ENCODE results near the gene FLNB.

The FLNB gene

GRCh38 chr3:58204720-58205119 is 196.5 kb downstream of the FLNB start:
- Histone ChIP-seq H2BK15ac (ENCODE audit: low read length) (no peak overlapping the region), H3K27ac (replicated peaks; ENCODE audit: low read length) (no peak overlapping the region), H3K14ac (ENCODE audit: low read length) (no peak overlapping the region), H3K4me3 (ENCODE audit: low read length in 2 of 2) (no peak overlapping the region), H2BK12ac (ENCODE audit: low read length) (no peak overlapping the region), H3K23ac (ENCODE audit: low read depth, low read length, poor library complexity) (no peak overlapping the region), H2AFZ (ENCODE audit: low read length) (no peak overlapping the region), H3K9me3 (replicated peaks in 1 of 2; ENCODE audit: control insufficient read depth in 2 of 2, insufficient read depth in 1 of 2, low read depth in 1 of 2, low read length in 2 of 2) (peaks cover 0 to 4% of the 10 kb centered on the region in 2 donors), H3K79me1 (ENCODE audit: low read depth, low read length) (no peaks in the 10 kb centered on the region), H3K4me1 (ENCODE audit: control insufficient read depth in 2 of 2, insufficient read depth in 1 of 2, low read depth in 1 of 2, low read length in 2 of 2) (no peaks in the 10 kb centered on the region), H3K4ac (ENCODE audit: low read length) (no peak overlapping the region), H3K4me2 (ENCODE audit: insufficient read depth, low read length, poor library complexity, severe bottlenecking) (no peak overlapping the region), H3K36me3 (replicated peaks in 1 of 2; ENCODE audit: control insufficient read depth in 2 of 2, insufficient read depth in 2 of 2, low read length in 2 of 2) (no peaks in the 10 kb centered on the region), H3K18ac (ENCODE audit: low read length) (no peak overlapping the region), H3K9ac (ENCODE audit: low read depth, low read length, poor library complexity) (no peak overlapping the region), H2BK5ac (ENCODE audit: low read length) (no peak overlapping the region), H4K91ac (ENCODE audit: low read depth, low read length, poor library complexity) (no peak overlapping the region), H2AK5ac (ENCODE audit: low read depth, low read length) (no peak overlapping the region), H3K27me3 (ENCODE audit: control insufficient read depth in 3 of 3, insufficient read depth in 3 of 3, low read depth in 1 of 3, low read length in 3 of 3) (peaks cover 0 to 29% (median 0%) of the 10 kb centered on the region in 3 experiments), H4K8ac (ENCODE audit: low read depth, low read length) (no peak overlapping the region), H2BK120ac (ENCODE audit: low read depth, low read length) (no peak overlapping the region)
- DNase-seq (ENCODE audit: low spot score), result no peak
- WGBS, 2 donors (ENCODE audit: extremely low coverage in 2 of 2, insufficient read length in 2 of 2, insufficient replicate concordance in 1 of 2), result no CpG with 5 or more reads among the region's 4 CpGs

- Histone ChIP-seq H3K14ac (ENCODE audit: low read length) (no peak overlapping the region), H3K4me2 (ENCODE audit: insufficient read depth, low read length, poor library complexity, severe bottlenecking) (no peak overlapping the region), H3K27ac (replicated peaks; ENCODE audit: low read length) (no peak overlapping the region), H3K9me3 (replicated peaks in 1 of 2; ENCODE audit: control insufficient read depth in 2 of 2, insufficient read depth in 1 of 2, low read depth in 1 of 2, low read length in 2 of 2) (peaks cover 0 to 4% of the 10 kb centered on the region in 2 donors), H2AK5ac (ENCODE audit: low read depth, low read length) (no peak overlapping the region), H3K9ac (ENCODE audit: low read depth, low read length, poor library complexity) (no peak overlapping the region), H3K36me3 (replicated peaks in 1 of 2; ENCODE audit: control insufficient read depth in 2 of 2, insufficient read depth in 2 of 2, low read length in 2 of 2) (no peaks in the 10 kb centered on the region), H2AFZ (ENCODE audit: low read length) (no peak overlapping the region), H2BK5ac (ENCODE audit: low read length) (no peak overlapping the region), H2BK15ac (ENCODE audit: low read length) (no peak overlapping the region), H3K18ac (ENCODE audit: low read length) (no peak overlapping the region), H2BK12ac (ENCODE audit: low read length) (no peak overlapping the region), H3K4ac (ENCODE audit: low read length) (no peak overlapping the region), H2BK120ac (ENCODE audit: low read depth, low read length) (no peak overlapping the region), H3K4me1 (ENCODE audit: control insufficient read depth in 2 of 2, insufficient read depth in 1 of 2, low read depth in 1 of 2, low read length in 2 of 2) (no peaks in the 10 kb centered on the region), H3K79me1 (ENCODE audit: low read depth, low read length) (no peaks in the 10 kb centered on the region), H3K4me3 (ENCODE audit: low read length in 2 of 2) (no peak overlapping the region), H4K91ac (ENCODE audit: low read depth, low read length, poor library complexity) (no peak overlapping the region), H3K23ac (ENCODE audit: low read depth, low read length, poor library complexity) (no peak overlapping the region), H4K8ac (ENCODE audit: low read depth, low read length) (no peak overlapping the region), H3K27me3 (ENCODE audit: control insufficient read depth in 3 of 3, insufficient read depth in 3 of 3, low read depth in 1 of 3, low read length in 3 of 3) (peaks cover 0 to 35% (median 0%) of the 10 kb centered on the region in 3 experiments)
- no CpG with 5 or more reads among the region's 4 CpGs for WGBS, 2 donors (ENCODE audit: extremely low coverage in 2 of 2, insufficient read length in 2 of 2, insufficient replicate concordance in 1 of 2)
- no peak for DNase-seq (ENCODE audit: low spot score)
These were observed 197.8 kb downstream of the FLNB start for GRCh38 chr3:58205981-58206380.

GRCh38 chr3:58206406-58207011 is 198.3 kb downstream of the FLNB start:
- Histone ChIP-seq H3K9me3 (replicated peaks in 1 of 2; ENCODE audit: control insufficient read depth in 2 of 2, insufficient read depth in 1 of 2, low read depth in 1 of 2, low read length in 2 of 2) (peaks cover 0 to 2% of the 10 kb centered on the region in 2 donors), H3K4me3 (ENCODE audit: low read length in 2 of 2) (no peak overlapping the region), H2AFZ (ENCODE audit: low read length) (no peak overlapping the region), H3K27ac (replicated peaks; ENCODE audit: low read length) (no peak overlapping the region), H3K79me1 (ENCODE audit: low read depth, low read length) (no peaks in the 10 kb centered on the region), H2BK12ac (ENCODE audit: low read length) (no peak overlapping the region), H3K14ac (ENCODE audit: low read length) (no peak overlapping the region), H3K36me3 (replicated peaks in 1 of 2; ENCODE audit: control insufficient read depth in 2 of 2, insufficient read depth in 2 of 2, low read length in 2 of 2) (no peaks in the 10 kb centered on the region), H3K9ac (ENCODE audit: low read depth, low read length, poor library complexity) (no peak overlapping the region), H3K23ac (ENCODE audit: low read depth, low read length, poor library complexity) (no peak overlapping the region), H2AK5ac (ENCODE audit: low read depth, low read length) (no peak overlapping the region), H2BK120ac (ENCODE audit: low read depth, low read length) (no peak overlapping the region), H3K18ac (ENCODE audit: low read length) (no peak overlapping the region), H2BK5ac (ENCODE audit: low read length) (no peak overlapping the region), H3K4me2 (ENCODE audit: insufficient read depth, low read length, poor library complexity, severe bottlenecking) (no peak overlapping the region), H4K91ac (ENCODE audit: low read depth, low read length, poor library complexity) (no peak overlapping the region), H3K27me3 (ENCODE audit: control insufficient read depth in 3 of 3, insufficient read depth in 3 of 3, low read depth in 1 of 3, low read length in 3 of 3) (peaks cover 0 to 40% (median 0%) of the 10 kb centered on the region in 3 experiments), H3K4ac (ENCODE audit: low read length) (no peak overlapping the region), H3K4me1 (ENCODE audit: control insufficient read depth in 2 of 2, insufficient read depth in 1 of 2, low read depth in 1 of 2, low read length in 2 of 2) (no peaks in the 10 kb centered on the region), H2BK15ac (ENCODE audit: low read length) (no peak overlapping the region), H4K8ac (ENCODE audit: low read depth, low read length) (no peak overlapping the region)
- WGBS, 2 donors (ENCODE audit: extremely low coverage in 2 of 2, insufficient read length in 2 of 2, insufficient replicate concordance in 1 of 2), result no CpG with 5 or more reads among the region's 5 CpGs
- DNase-seq (ENCODE audit: low spot score), result no peak

GRCh38 chr3:58207954-58208353 is 199.7 kb downstream of the FLNB start:
- Histone ChIP-seq H2AK5ac (ENCODE audit: low read depth, low read length) (no peak overlapping the region), H3K36me3 (replicated peaks in 1 of 2; ENCODE audit: control insufficient read depth in 2 of 2, insufficient read depth in 2 of 2, low read length in 2 of 2) (no peaks in the 10 kb centered on the region), H3K79me1 (ENCODE audit: low read depth, low read length) (no peaks in the 10 kb centered on the region), H3K27me3 (ENCODE audit: control insufficient read depth in 3 of 3, insufficient read depth in 3 of 3, low read depth in 1 of 3, low read length in 3 of 3) (peaks cover 0 to 45% (median 0%) of the 10 kb centered on the region in 3 experiments), H2BK12ac (ENCODE audit: low read length) (no peak overlapping the region), H4K91ac (ENCODE audit: low read depth, low read length, poor library complexity) (no peak overlapping the region), H3K27ac (replicated peaks; ENCODE audit: low read length) (no peak overlapping the region), H3K4ac (ENCODE audit: low read length) (no peak overlapping the region), H3K18ac (ENCODE audit: low read length) (no peak overlapping the region), H3K23ac (ENCODE audit: low read depth, low read length, poor library complexity) (no peak overlapping the region), H3K9me3 (replicated peaks in 1 of 2; ENCODE audit: control insufficient read depth in 2 of 2, insufficient read depth in 1 of 2, low read depth in 1 of 2, low read length in 2 of 2) (no peaks in the 10 kb centered on the region), H2AFZ (ENCODE audit: low read length) (no peak overlapping the region), H2BK5ac (ENCODE audit: low read length) (no peak overlapping the region), H3K9ac (ENCODE audit: low read depth, low read length, poor library complexity) (no peak overlapping the region), H4K8ac (ENCODE audit: low read depth, low read length) (no peak overlapping the region), H3K4me1 (ENCODE audit: control insufficient read depth in 2 of 2, insufficient read depth in 1 of 2, low read depth in 1 of 2, low read length in 2 of 2) (no peaks in the 10 kb centered on the region), H3K14ac (ENCODE audit: low read length) (no peak overlapping the region), H3K4me3 (ENCODE audit: low read length in 2 of 2) (peak overlapping the region in 1 of 2 donors; percentile 39), H2BK120ac (ENCODE audit: low read depth, low read length) (no peak overlapping the region), H3K4me2 (ENCODE audit: insufficient read depth, low read length, poor library complexity, severe bottlenecking) (no peak overlapping the region), H2BK15ac (ENCODE audit: low read length) (no peak overlapping the region)
- WGBS, 2 donors (ENCODE audit: extremely low coverage in 2 of 2, insufficient read length in 2 of 2, insufficient replicate concordance in 1 of 2), result no CpG with 5 or more reads among the region's 4 CpGs
- DNase-seq (ENCODE audit: low spot score), result no peak

All from neuronal stem cell (in vitro differentiated cells).